ENCODE measurements around the gene PRKCSH.
"Not testable (repeated sequence)": the region's sequence is repeated elsewhere in the genome, so short reads cannot be mapped to it uniquely, and the experiment has no call there.

PRKCSH gene

GRCh38 chr19:11465600-11465999 lies 30.2 kb downstream of the PRKCSH start:
- Histone ChIP-seq H3K4me3 (ENCODE audit: low read length) (no peak overlapping the region), H3K4me1 (ENCODE audit: low read length) (no peaks in the 10 kb centered on the region), H2AFZ (ENCODE audit: low read depth, low read length) (no peak overlapping the region), H3K9me3 (ENCODE audit: insufficient read depth, low read length) (no peaks in the 10 kb centered on the region), H3K27me3 (ENCODE audit: low read depth, low read length) (no peaks in the 10 kb centered on the region), H3K4me2 (ENCODE audit: low read length) (no peak overlapping the region), H3K79me2 (ENCODE audit: low read length) (no peaks in the 10 kb centered on the region), H4K20me1 (ENCODE audit: insufficient read depth, low read length) (no peaks in the 10 kb centered on the region), H3K9ac (ENCODE audit: low read length) (no peak overlapping the region), H3K36me3 (replicated peaks; ENCODE audit: low read depth, low read length) (no peaks in the 10 kb centered on the region), H3K27ac (ENCODE audit: low read length) (no peak overlapping the region)
- TF ChIP-seq EZH2phosphoT487 (IDR thresholded peaks at IDR 0.05; ENCODE audit: low read depth) (no peak), CTCF (IDR thresholded peaks at IDR 0.05; ENCODE audit: low read depth, low read length) (no peak)

- not testable (repeated sequence) for H3K4me1 ChIP-seq (ENCODE audit: low read length); H3K4me2 ChIP-seq (ENCODE audit: low read length); H3K9me3 ChIP-seq (ENCODE audit: insufficient read depth, low read length); H4K20me1 ChIP-seq (ENCODE audit: insufficient read depth, low read length); H2AFZ ChIP-seq (ENCODE audit: low read depth, low read length); H3K36me3 ChIP-seq (replicated peaks; ENCODE audit: low read depth, low read length); H3K9ac ChIP-seq (ENCODE audit: low read length); H3K4me3 ChIP-seq (ENCODE audit: low read length); H3K27me3 ChIP-seq (ENCODE audit: low read depth, low read length); H3K27ac ChIP-seq (ENCODE audit: low read length); H3K79me2 ChIP-seq (ENCODE audit: low read length)
These were observed 32.9 kb downstream of the PRKCSH start for GRCh38 chr19:11468266-11468845.

- no peak overlapping the region for H3K4me2 ChIP-seq (ENCODE audit: low read length)
- H4K20me1 ChIP-seq (ENCODE audit: insufficient read depth, low read length): no peaks in the 10 kb centered on the region
- no peak for TF ChIP-seq EZH2phosphoT487 (IDR thresholded peaks at IDR 0.05; ENCODE audit: low read depth)
- H3K36me3 ChIP-seq (replicated peaks; ENCODE audit: low read depth, low read length): no peaks in the 10 kb centered on the region
- H3K27ac ChIP-seq (ENCODE audit: low read length): no peak overlapping the region
- H3K27me3 ChIP-seq (ENCODE audit: low read depth, low read length): no peaks in the 10 kb centered on the region
- H3K79me2 ChIP-seq (ENCODE audit: low read length): no peaks in the 10 kb centered on the region
- no peaks in the 10 kb centered on the region for H3K9me3 ChIP-seq (ENCODE audit: insufficient read depth, low read length)
- no peak overlapping the region for H2AFZ ChIP-seq (ENCODE audit: low read depth, low read length)
- no peak overlapping the region for H3K4me3 ChIP-seq (ENCODE audit: low read length)
- peaks cover 14% of the 10 kb centered on the region for H3K4me1 ChIP-seq (ENCODE audit: low read length)
- no peak overlapping the region for H3K9ac ChIP-seq (ENCODE audit: low read length)
These were observed 38.3 kb downstream of the PRKCSH start for GRCh38 chr19:11473725-11474124.

- not testable (repeated sequence) for H3K4me3 ChIP-seq (ENCODE audit: low read length); H3K36me3 ChIP-seq (replicated peaks; ENCODE audit: low read depth, low read length); H3K27me3 ChIP-seq (ENCODE audit: low read depth, low read length); H3K4me2 ChIP-seq (ENCODE audit: low read length); H3K9ac ChIP-seq (ENCODE audit: low read length); H3K79me2 ChIP-seq (ENCODE audit: low read length); H4K20me1 ChIP-seq (ENCODE audit: insufficient read depth, low read length); H3K27ac ChIP-seq (ENCODE audit: low read length); H3K9me3 ChIP-seq (ENCODE audit: insufficient read depth, low read length); H2AFZ ChIP-seq (ENCODE audit: low read depth, low read length)
- H3K4me1 ChIP-seq (ENCODE audit: low read length): peaks cover 20% of the 10 kb centered on the region
These were observed 39.9 kb downstream of the PRKCSH start for GRCh38 chr19:11475343-11475742.

GRCh38 chr19:11475861-11476260 lies 40.4 kb downstream of the PRKCSH start:
- Histone ChIP-seq H3K27me3 (ENCODE audit: low read depth, low read length) (no peaks in the 10 kb centered on the region), H3K9ac (ENCODE audit: low read length) (no peak overlapping the region), H3K4me1 (ENCODE audit: low read length) (peaks cover 20% of the 10 kb centered on the region), H3K27ac (ENCODE audit: low read length) (no peak overlapping the region), H3K36me3 (replicated peaks; ENCODE audit: low read depth, low read length) (no peaks in the 10 kb centered on the region), H3K79me2 (ENCODE audit: low read length) (no peaks in the 10 kb centered on the region), H2AFZ (ENCODE audit: low read depth, low read length) (no peak overlapping the region), H3K9me3 (ENCODE audit: insufficient read depth, low read length) (no peaks in the 10 kb centered on the region), H3K4me3 (ENCODE audit: low read length) (no peak overlapping the region), H4K20me1 (ENCODE audit: insufficient read depth, low read length) (no peaks in the 10 kb centered on the region), H3K4me2 (ENCODE audit: low read length) (no peak overlapping the region)
- no peak for TF ChIP-seq EZH2phosphoT487 (IDR thresholded peaks at IDR 0.05; ENCODE audit: low read depth)
- no peak for TF ChIP-seq CTCF (IDR thresholded peaks at IDR 0.05; ENCODE audit: low read depth, low read length)

Measured in OCI-LY3 (cell line).